Measurements from ENCODE around the gene BTBD1. TPM values are rescaled to one million over a fixed set of nuclear protein-coding genes. Genes with fewer than 3 reads are reported as not detected.

The BTBD1 gene
- total RNA-seq, 2 donors from 2014 or later = 35.9 to 37.0 TPM

DNA sequence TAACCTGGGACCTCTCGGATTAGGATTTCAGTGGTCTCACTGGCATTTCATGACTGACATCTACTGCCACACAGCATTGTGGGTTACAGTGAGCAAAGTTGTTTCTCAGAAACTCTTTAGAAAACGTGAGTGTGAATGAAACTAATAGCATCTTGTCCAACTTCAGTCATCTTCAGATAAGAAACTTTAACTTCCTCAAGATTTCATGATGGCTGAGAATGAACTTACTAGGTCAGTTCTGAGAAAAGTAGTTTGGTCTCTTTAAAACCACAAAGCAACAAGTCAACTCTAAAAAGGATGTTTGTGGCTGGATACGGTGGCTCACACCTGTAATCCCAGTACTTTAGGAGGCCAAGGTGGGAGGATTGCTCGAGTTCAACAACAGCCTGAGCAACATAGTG, 100.4 kb downstream of the BTBD1 start:
- Mint-ChIP-seq H3K27me3 (ENCODE audit: insufficient read depth) (no peaks in the 10 kb centered on the region), H3K9me3 (no peaks in the 10 kb centered on the region), H3K4me3 (no peak overlapping the region), H3K27ac (no peak overlapping the region), H3K36me3 (ENCODE audit: low read depth) (no peaks in the 10 kb centered on the region), H3K4me1 (peaks cover 3% of the 10 kb centered on the region)
- Histone ChIP-seq H3K27me3 (ENCODE audit: control insufficient read depth, insufficient read depth, low read length, poor library complexity, severe bottlenecking) (no peaks in the 10 kb centered on the region), H3K36me3 (ENCODE audit: control insufficient read depth, insufficient read depth, low read length) (no peaks in the 10 kb centered on the region), H3K4me3 (ENCODE audit: low read length) (no peak overlapping the region), H3K9ac (ENCODE audit: extremely low read depth, low read length, poor library complexity, severe bottlenecking) (no peak overlapping the region), H3K9me3 (ENCODE audit: control insufficient read depth, low read length) (no peaks in the 10 kb centered on the region), H3K4me1 (ENCODE audit: control insufficient read depth, insufficient read depth, low read length) (no peaks in the 10 kb centered on the region), H3K27ac (ENCODE audit: low read depth, low read length) (no peak overlapping the region)
- TF ChIP-seq, protein P1, sequence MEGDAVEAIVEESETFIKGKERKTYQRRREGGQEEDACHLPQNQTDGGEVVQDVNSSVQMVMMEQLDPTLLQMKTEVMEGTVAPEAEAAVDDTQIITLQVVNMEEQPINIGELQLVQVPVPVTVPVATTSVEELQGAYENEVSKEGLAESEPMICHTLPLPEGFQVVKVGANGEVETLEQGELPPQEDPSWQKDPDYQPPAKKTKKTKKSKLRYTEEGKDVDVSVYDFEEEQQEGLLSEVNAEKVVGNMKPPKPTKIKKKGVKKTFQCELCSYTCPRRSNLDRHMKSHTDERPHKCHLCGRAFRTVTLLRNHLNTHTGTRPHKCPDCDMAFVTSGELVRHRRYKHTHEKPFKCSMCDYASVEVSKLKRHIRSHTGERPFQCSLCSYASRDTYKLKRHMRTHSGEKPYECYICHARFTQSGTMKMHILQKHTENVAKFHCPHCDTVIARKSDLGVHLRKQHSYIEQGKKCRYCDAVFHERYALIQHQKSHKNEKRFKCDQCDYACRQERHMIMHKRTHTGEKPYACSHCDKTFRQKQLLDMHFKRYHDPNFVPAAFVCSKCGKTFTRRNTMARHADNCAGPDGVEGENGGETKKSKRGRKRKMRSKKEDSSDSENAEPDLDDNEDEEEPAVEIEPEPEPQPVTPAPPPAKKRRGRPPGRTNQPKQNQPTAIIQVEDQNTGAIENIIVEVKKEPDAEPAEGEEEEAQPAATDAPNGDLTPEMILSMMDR (conservative IDR thresholded peaks at IDR 0.05) = no peak
- WGBS, 2 experiments (ENCODE audit: insufficient coverage in 1 of 2, insufficient read length in 1 of 2) = 93 to 100% methylated on average over 4 of the region's 4 CpGs
- DNase-seq = no peak

Small RNA genes lying within 50 kb of the gene (microRNA-seq; reads per million reads assigned to microRNA genes)
- not detected for gene MIR4515 (ENCODE audit: borderline microRNAs expressed)

Other genes starting within 250 kb of the BTBD1 start
- 10 to 100 TPM; 31.8 to 32.7 TPM for gene HOMER2, start 114.5 kb downstream of the BTBD1 start, total RNA-seq
- 10 to 100 TPM; 37.3 to 40.8 TPM for gene RAMAC, start 81.0 kb downstream of the BTBD1 start, total RNA-seq
- 10 to 100 TPM; 15.5 to 17.7 TPM for gene C15orf40, start 55.6 kb downstream of the BTBD1 start, total RNA-seq
- 1 to 10 TPM; 1.2 to 1.9 TPM for gene TM6SF1, start 40.4 kb upstream of the BTBD1 start, total RNA-seq
- 100 to 1,000 TPM; 123 TPM for gene HDGFL3, start 140.6 kb upstream of the BTBD1 start, total RNA-seq
- gene BNC1, start 217.4 kb upstream of the BTBD1 start, total RNA-seq = not detected

Measured in endodermal cell (in vitro differentiated cells).